ENCODE measurements around the gene GPBP1L1.

GPBP1L1 gene

GRCh38 chr1:45583264-45583665 lies 103.1 kb downstream of the GPBP1L1 start:
- DNase-seq, result peak; percentile 87 to 92 (median 88)
- H3K27ac ChIP-seq (ENCODE audit: insufficient read depth, low read length, poor library complexity, severe bottlenecking), result peak overlapping the region; percentile 92

More at GRCh38 chr1:45583264-45583665, 103.1 kb downstream of the GPBP1L1 start:
- Histone ChIP-seq H3K4me1 (ENCODE audit: control insufficient read depth, insufficient read depth, low read length, poor library complexity, severe bottlenecking) (peaks cover 9% of the 10 kb centered on the region), H3K36me3 (ENCODE audit: control insufficient read depth, insufficient read depth, low read length) (no peaks in the 10 kb centered on the region), H3K9me3 (ENCODE audit: control insufficient read depth, low read length) (no peaks in the 10 kb centered on the region), H3K4me3 (ENCODE audit: insufficient read depth, low read depth, low read length, poor library complexity, severe bottlenecking) (peak overlapping the region; percentile 97), H3K27me3 (replicated peaks; ENCODE audit: control insufficient read depth, insufficient read depth, low read length, poor library complexity, severe bottlenecking) (no peaks in the 10 kb centered on the region)
